ENCODE results near the gene ARHGEF16. TPM values are rescaled to one million over a fixed set of nuclear protein-coding genes. Genes with fewer than 3 reads are reported as not detected.

ARHGEF16 gene
- total and polyA plus RNA-seq, 2 donors (not counting 1 experiment from before 2014, with no cell fraction given) = 0.13 to 0.22 TPM

GRCh38 chr1:3420218-3420951, 34.1 kb upstream of the ARHGEF16 start:
- H3K4me2 ChIP-seq (replicated peaks; ENCODE audit: low read depth, low read length, poor library complexity, severe bottlenecking) = no peak overlapping the region
- ChIA-PET POLR2A (no interaction called here), CTCF (no interaction called here)
- no peaks in the 10 kb centered on the region for H4K20me1 ChIP-seq (ENCODE audit: control insufficient read depth, insufficient read depth, low read length, poor library complexity, severe bottlenecking)
- no peak overlapping the region for H2AFZ ChIP-seq (ENCODE audit: insufficient read depth, low read depth, low read length, poor library complexity, severe bottlenecking)
- no peak for DNase-seq
- no peak for ATAC-seq (ENCODE audit: low read depth)
- Mint-ChIP-seq H3K27ac (no peak overlapping the region), H3K4me3 (no peak overlapping the region), H3K9me3 (ENCODE audit: insufficient read depth) (peaks cover 2% of the 10 kb centered on the region), H3K27me3 (peaks cover 15% of the 10 kb centered on the region), H3K4me1 (no peaks in the 10 kb centered on the region)
- peaks cover 0 to 3% (median 0%) of the 10 kb centered on the region in 4 experiments for H3K27me3 ChIP-seq (replicated peaks in 1 of 4; ENCODE audit: control extremely low read depth in 1 of 4, control insufficient read depth in 3 of 4, insufficient read depth in 4 of 4, low read length in 3 of 4)
- intact Hi-C loops (cut with micrococcal nuclease) = loop anchor here (5.0 to 10.0 kb wide), 2 partner anchors 408 to 1226 kb away; partner anchors contain the start of gene FAAP20
- H3K4me1 ChIP-seq (ENCODE audit: control insufficient read depth in 2 of 2, insufficient read depth in 2 of 2, low read length in 2 of 2) = peaks cover 0 to 6% of the 10 kb centered on the region in 2 donors
- no peak overlapping the region for H3K27ac ChIP-seq (ENCODE audit: low read length in 2 of 2)
- H3K9me3 ChIP-seq (ENCODE audit: control extremely low read depth in 1 of 3, control insufficient read depth in 2 of 3, insufficient read depth in 1 of 3, low read length in 2 of 3) = peaks cover 0 to 29% (median 4%) of the 10 kb centered on the region in 3 donors
- no peaks in the 10 kb centered on the region for H3K36me3 ChIP-seq (replicated peaks in 1 of 2; ENCODE audit: control extremely low read depth in 1 of 2, control insufficient read depth in 1 of 2, extremely low read depth in 1 of 2, insufficient read depth in 2 of 2, low read length in 1 of 2)
- 94% methylated on average over 22 of the region's 23 CpGs for WGBS (ENCODE audit: insufficient coverage)
- TF ChIP-seq CTCF (IDR thresholded peaks at IDR 0.05) = no peak
- TF ChIP-seq EZH2 (IDR thresholded peaks at IDR 0.05; ENCODE audit: borderline replicate concordance, insufficient read depth, low read depth, low read length, poor library complexity, severe bottlenecking) = no peak
- H3K79me2 ChIP-seq (ENCODE audit: control insufficient read depth, insufficient read depth, low read length) = no peaks in the 10 kb centered on the region
- no peak overlapping the region for H3K9ac ChIP-seq (ENCODE audit: low read length)
- no peak overlapping the region for H3K4me3 ChIP-seq (ENCODE audit: control extremely low read depth in 1 of 5, extremely low read depth in 1 of 5, insufficient read depth in 1 of 5, low read depth in 2 of 5, low read length in 4 of 5)

GRCh38 chr1:3422638-3423037, 31.8 kb upstream of the ARHGEF16 start:
- no peak overlapping the region for H3K4me3 ChIP-seq (ENCODE audit: control extremely low read depth in 1 of 5, extremely low read depth in 1 of 5, insufficient read depth in 1 of 5, low read depth in 2 of 5, low read length in 4 of 5)
- no peaks in the 10 kb centered on the region for H3K36me3 ChIP-seq (replicated peaks in 1 of 2; ENCODE audit: control extremely low read depth in 1 of 2, control insufficient read depth in 1 of 2, extremely low read depth in 1 of 2, insufficient read depth in 2 of 2, low read length in 1 of 2)
- CTCF ChIA-PET = no interaction called here
- H3K4me2 ChIP-seq (replicated peaks; ENCODE audit: low read depth, low read length, poor library complexity, severe bottlenecking) = no peak overlapping the region
- ATAC-seq (ENCODE audit: low read depth) = no peak
- H2AFZ ChIP-seq (ENCODE audit: insufficient read depth, low read depth, low read length, poor library complexity, severe bottlenecking) = no peak overlapping the region
- no peak overlapping the region for H3K9ac ChIP-seq (ENCODE audit: low read length)
- H3K27me3 ChIP-seq (replicated peaks in 1 of 4; ENCODE audit: control extremely low read depth in 1 of 4, control insufficient read depth in 3 of 4, insufficient read depth in 4 of 4, low read length in 3 of 4) = peaks cover 0 to 3% (median 0%) of the 10 kb centered on the region in 4 experiments
- Mint-ChIP-seq H3K4me3 (no peak overlapping the region), H3K27ac (no peak overlapping the region), H3K4me1 (no peaks in the 10 kb centered on the region), H3K27me3 (peaks cover 15% of the 10 kb centered on the region), H3K9me3 (ENCODE audit: insufficient read depth) (no peaks in the 10 kb centered on the region)
- POLR2A ChIA-PET = no interaction called here
- H3K27ac ChIP-seq (ENCODE audit: low read length in 2 of 2) = no peak overlapping the region
- intact Hi-C loops (cut with micrococcal nuclease) = loop anchor here (5.0 to 10.0 kb wide), 2 partner anchors 410 to 1228 kb away; partner anchors contain the start of gene FAAP20
- no peak for DNase-seq
- TF ChIP-seq CTCF (IDR thresholded peaks at IDR 0.05) = no peak
- no peak for TF ChIP-seq EZH2 (IDR thresholded peaks at IDR 0.05; ENCODE audit: borderline replicate concordance, insufficient read depth, low read depth, low read length, poor library complexity, severe bottlenecking)
- no peaks in the 10 kb centered on the region for H3K79me2 ChIP-seq (ENCODE audit: control insufficient read depth, insufficient read depth, low read length)
- peaks cover 0 to 6% of the 10 kb centered on the region in 2 donors for H3K4me1 ChIP-seq (ENCODE audit: control insufficient read depth in 2 of 2, insufficient read depth in 2 of 2, low read length in 2 of 2)
- H3K9me3 ChIP-seq (ENCODE audit: control extremely low read depth in 1 of 3, control insufficient read depth in 2 of 3, insufficient read depth in 1 of 3, low read length in 2 of 3) = peaks cover 0 to 6% (median 0%) of the 10 kb centered on the region in 3 donors
- 94% methylated on average over 14 of the region's 14 CpGs for WGBS (ENCODE audit: insufficient coverage)
- no peaks in the 10 kb centered on the region for H4K20me1 ChIP-seq (ENCODE audit: control insufficient read depth, insufficient read depth, low read length, poor library complexity, severe bottlenecking)
